Activated CD8-positive, alpha-beta memory T cell treated with anti-CD3 and anti-CD28 coated beads, Interleukin-2, amount 10 ng/mL, durations not matched to agents 7 days and 5 days (primary cell): ENCODE measurements around the gene SORCS2. TPM values are rescaled to one million over a fixed set of nuclear protein-coding genes. Genes with fewer than 3 reads are reported as not detected.

Experiments
- ATAC-seq: fragments of 150-1000 bp; cut with Tn5 transposase; one replicate; pipeline ENCODE4 v1.10.0; 2021; ENCODE audit warnings: moderate library complexity
- CTCF ChIA-PET: fragments of 350-600 bp; sonication (Branson Sonifier 250); formaldehyde crosslinking; loops from one replicate; lab custom pipeline; 2021; ENCODE audit warnings: antibody characterized with exemption; lab: Charles Lee
- DNase-seq: peaks from one replicate; pipeline ENCODE4 v3.0.0-alpha.2; 2020
- H3K27ac Mint-ChIP-seq: one replicate; pipeline ENCODE4 v1.8.0; 2021; ENCODE audit warnings: mild to moderate bottlenecking, mixed read lengths
- H3K27me3 Mint-ChIP-seq: one replicate; pipeline ENCODE4 v1.8.0; 2021; ENCODE audit warnings: mixed read lengths
- H3K36me3 Mint-ChIP-seq: one replicate; pipeline ENCODE4 v1.8.0; 2021; ENCODE audit warnings: mild to moderate bottlenecking, mixed read lengths
- H3K4me1 Mint-ChIP-seq: one replicate; pipeline ENCODE4 v1.8.0; 2021; ENCODE audit warnings: mixed read lengths
- H3K4me3 Mint-ChIP-seq: one replicate; pipeline ENCODE4 v1.8.0; 2021; ENCODE audit warnings: mild to moderate bottlenecking, moderate library complexity, mixed read lengths
- H3K9me3 Mint-ChIP-seq: one replicate; pipeline ENCODE4 v1.8.0; 2022; ENCODE audit warnings: low read depth, mixed read lengths
- total RNA-seq, 2 experiments: library from RNA; stranded (reverse); gene quantifications; one replicate each; pipeline ENCODE4 v1.2.3, GENCODE V29; 2021

Gene SORCS2
- total RNA-seq, 2 experiments from 2014 or later: 0.05 to 0.06 TPM

DNA sequence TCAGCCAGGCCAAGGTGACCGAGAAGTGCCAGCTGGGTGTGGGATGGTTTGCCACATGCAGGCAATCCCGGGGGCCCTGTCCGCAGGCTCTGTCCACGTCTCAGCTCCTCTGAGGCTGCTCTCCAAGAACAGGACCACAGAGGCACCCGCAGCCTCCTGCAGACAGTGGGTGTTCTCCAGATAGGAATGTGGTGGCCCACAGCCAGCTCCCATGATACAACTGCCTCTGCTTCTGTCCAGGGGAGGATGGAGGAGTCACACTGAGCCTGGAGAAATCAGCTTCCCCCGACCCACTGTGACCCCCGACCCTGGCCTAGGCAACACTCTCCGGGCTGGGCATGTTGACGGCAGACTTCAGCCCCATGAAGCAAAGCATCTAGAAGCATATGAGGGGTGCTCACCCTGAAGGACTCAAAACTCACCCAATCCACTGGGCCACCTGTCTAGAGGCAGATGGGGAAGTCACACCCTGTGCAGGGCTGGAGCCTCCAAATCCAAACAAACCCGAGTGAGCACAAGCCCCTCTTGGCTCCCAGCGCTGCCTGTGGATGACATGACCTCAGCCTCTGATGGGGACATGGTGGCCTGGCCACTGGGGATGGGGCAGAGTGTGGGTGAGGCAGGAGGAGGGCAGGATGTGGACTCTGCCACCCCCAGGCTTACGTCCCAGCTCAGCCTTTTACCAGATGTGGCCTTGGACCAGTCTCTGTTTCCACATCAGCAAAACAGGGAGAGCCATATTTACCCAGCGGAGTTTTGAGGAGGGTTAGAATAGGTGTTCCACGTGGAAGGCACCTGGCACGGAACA is 140.1 kb downstream of the SORCS2 start:
- Mint-ChIP-seq H3K27ac (no peak overlapping the region), H3K4me3 (no peak overlapping the region), H3K9me3 (no peaks in the 10 kb centered on the region), H3K4me1 (no peaks in the 10 kb centered on the region), H3K27me3 (peaks cover 3% of the 10 kb centered on the region), H3K36me3 (no peaks in the 10 kb centered on the region)
- CTCF ChIA-PET: no interaction called here
- no peak for ATAC-seq
- no peak for DNase-seq

GRCh38 chr4:7333024-7333780 is 140.9 kb downstream of the SORCS2 start:
- no peak overlapping the region for H3K27ac Mint-ChIP-seq
- H3K27me3 Mint-ChIP-seq: peaks cover 3% of the 10 kb centered on the region
- CTCF ChIA-PET: no interaction called here
- no peaks in the 10 kb centered on the region for H3K4me1 Mint-ChIP-seq
- ATAC-seq (no peak), DNase-seq (no peak)
- H3K4me3 Mint-ChIP-seq: no peak overlapping the region
- H3K9me3 Mint-ChIP-seq: no peaks in the 10 kb centered on the region
- H3K36me3 Mint-ChIP-seq: no peaks in the 10 kb centered on the region

DNA sequence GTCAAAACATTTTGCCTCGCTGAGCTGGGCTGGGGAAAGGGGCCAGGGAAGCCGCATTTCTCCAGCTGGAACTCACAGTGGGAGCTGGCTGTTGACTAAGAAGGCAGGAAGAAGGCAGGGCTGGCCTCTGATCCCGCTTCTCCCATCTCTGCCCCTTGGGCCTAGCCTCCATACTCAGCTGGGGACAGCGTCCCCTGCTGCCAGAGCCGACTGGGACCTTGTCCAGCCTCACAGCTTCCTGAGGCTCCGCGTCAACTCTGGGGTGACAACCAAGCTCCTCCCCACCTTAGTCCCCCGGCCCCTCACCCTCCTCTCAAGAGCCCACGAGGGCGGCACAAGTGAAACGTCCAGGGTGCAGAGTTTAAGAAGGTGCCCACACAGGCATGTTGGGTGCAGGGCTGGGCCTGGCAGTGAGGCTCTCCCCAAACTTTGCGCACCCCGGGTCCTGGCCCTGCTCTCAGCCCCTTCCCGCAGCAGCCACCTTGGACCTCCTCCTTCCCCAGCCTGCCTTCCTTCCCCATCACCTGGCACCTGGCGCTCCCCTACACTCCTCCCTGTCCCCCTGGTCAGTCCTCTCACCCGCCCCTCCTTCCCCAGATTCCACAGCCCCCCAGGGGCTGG is 141.6 kb downstream of the SORCS2 start:
- ATAC-seq: no peak
- no peaks in the 10 kb centered on the region for H3K9me3 Mint-ChIP-seq
- no peak overlapping the region for H3K4me3 Mint-ChIP-seq
- H3K4me1 Mint-ChIP-seq: no peaks in the 10 kb centered on the region
- CTCF ChIA-PET: no interaction called here
- DNase-seq: no peak
- no peak overlapping the region for H3K27ac Mint-ChIP-seq
- H3K36me3 Mint-ChIP-seq: no peaks in the 10 kb centered on the region
- peaks cover 3% of the 10 kb centered on the region for H3K27me3 Mint-ChIP-seq

- no peak for DNase-seq
- no peak overlapping the region for H3K27ac Mint-ChIP-seq
- H3K36me3 Mint-ChIP-seq: no peaks in the 10 kb centered on the region
- no peaks in the 10 kb centered on the region for H3K4me1 Mint-ChIP-seq
- no peaks in the 10 kb centered on the region for H3K9me3 Mint-ChIP-seq
- CTCF ChIA-PET: interaction anchor here (0.8 to 1.5 kb wide), 5 partner anchors 10 to 183 kb away, joined by 3 to 6 read pairs (median 4); no protein-coding TSS in a partner anchor
- H3K27me3 Mint-ChIP-seq: peaks cover 3% of the 10 kb centered on the region
- no peak overlapping the region for H3K4me3 Mint-ChIP-seq
- ATAC-seq: no peak
Observed at GRCh38 chr4:7334521-7335275, 142.4 kb downstream of the SORCS2 start.

GRCh38 chr4:7335344-7336066 is 143.2 kb downstream of the SORCS2 start:
- H3K4me3 Mint-ChIP-seq: no peak overlapping the region
- H3K27ac Mint-ChIP-seq: no peak overlapping the region
- peak; percentile 76 for DNase-seq
- H3K27me3 Mint-ChIP-seq: peaks cover 3% of the 10 kb centered on the region
- peak; percentile 87 for ATAC-seq
- no peaks in the 10 kb centered on the region for H3K36me3 Mint-ChIP-seq
- CTCF ChIA-PET: interaction anchor here (0.7 to 1.5 kb wide), 8 partner anchors 10 to 467 kb away, joined by 3 to 6 read pairs (median 4); no protein-coding TSS in a partner anchor
- H3K9me3 Mint-ChIP-seq: no peaks in the 10 kb centered on the region
- H3K4me1 Mint-ChIP-seq: no peaks in the 10 kb centered on the region

DNA sequence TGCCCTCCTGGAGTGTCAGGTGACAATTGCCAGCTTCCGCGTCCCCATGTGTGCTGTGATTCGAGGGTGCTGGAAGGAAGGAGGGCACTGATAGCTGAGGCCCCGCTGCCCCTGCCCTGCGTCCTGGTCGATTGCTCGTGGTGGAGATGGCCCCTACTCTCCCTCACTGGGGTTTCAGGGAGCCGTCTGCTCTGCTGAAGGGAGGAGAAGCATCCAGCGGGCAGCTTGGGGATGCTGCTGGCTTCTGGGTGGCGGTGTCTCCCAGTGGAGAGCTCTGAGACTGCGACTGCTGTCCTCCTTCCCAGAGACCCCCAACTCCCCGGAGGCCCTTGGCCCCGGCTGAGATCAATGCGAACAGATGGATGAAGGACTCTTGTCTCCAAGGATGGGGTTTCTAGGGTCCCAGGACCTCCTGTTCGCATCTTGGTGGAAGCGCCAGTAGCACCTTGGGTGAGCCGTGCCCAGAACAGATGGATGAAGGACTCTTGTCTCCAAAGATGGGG is 143.8 kb downstream of the SORCS2 start:
- no peak overlapping the region for H3K4me3 Mint-ChIP-seq
- no peak overlapping the region for H3K27ac Mint-ChIP-seq
- CTCF ChIA-PET: interaction anchor here (0.7 to 1.5 kb wide), 5 partner anchors 9 to 466 kb away, joined by 3 to 6 read pairs (median 4); no protein-coding TSS in a partner anchor
- ATAC-seq (no peak), DNase-seq (no peak)
- no peaks in the 10 kb centered on the region for H3K36me3 Mint-ChIP-seq
- no peaks in the 10 kb centered on the region for H3K4me1 Mint-ChIP-seq
- peaks cover 3% of the 10 kb centered on the region for H3K27me3 Mint-ChIP-seq
- H3K9me3 Mint-ChIP-seq: no peaks in the 10 kb centered on the region

DNA sequence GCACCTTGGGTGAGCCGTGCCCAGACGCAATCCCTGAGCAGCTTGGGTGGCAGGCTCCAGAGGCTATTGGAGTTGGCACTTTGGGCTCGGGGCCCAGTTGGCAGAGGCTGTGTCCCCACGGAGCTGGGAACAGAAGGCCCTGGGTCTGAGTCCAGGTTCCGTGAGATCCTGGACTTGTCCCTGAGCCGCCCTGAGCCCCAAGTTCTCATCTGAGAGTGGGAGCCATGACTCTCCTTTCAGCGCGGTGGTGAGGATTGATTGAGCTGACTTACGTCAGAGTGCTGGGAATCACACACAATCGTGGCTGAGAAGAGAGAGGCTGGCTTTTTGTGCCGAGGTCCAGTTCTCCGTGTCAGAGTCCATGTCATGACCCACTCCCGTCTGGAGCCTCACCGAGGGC is 144.4 kb downstream of the SORCS2 start:
- CTCF ChIA-PET: no interaction called here
- no peak overlapping the region for H3K27ac Mint-ChIP-seq
- no peak for DNase-seq
- no peak overlapping the region for H3K4me3 Mint-ChIP-seq
- no peaks in the 10 kb centered on the region for H3K4me1 Mint-ChIP-seq
- ATAC-seq: no peak
- H3K27me3 Mint-ChIP-seq: peaks cover 3% of the 10 kb centered on the region
- H3K36me3 Mint-ChIP-seq: no peaks in the 10 kb centered on the region
- no peaks in the 10 kb centered on the region for H3K9me3 Mint-ChIP-seq

DNA sequence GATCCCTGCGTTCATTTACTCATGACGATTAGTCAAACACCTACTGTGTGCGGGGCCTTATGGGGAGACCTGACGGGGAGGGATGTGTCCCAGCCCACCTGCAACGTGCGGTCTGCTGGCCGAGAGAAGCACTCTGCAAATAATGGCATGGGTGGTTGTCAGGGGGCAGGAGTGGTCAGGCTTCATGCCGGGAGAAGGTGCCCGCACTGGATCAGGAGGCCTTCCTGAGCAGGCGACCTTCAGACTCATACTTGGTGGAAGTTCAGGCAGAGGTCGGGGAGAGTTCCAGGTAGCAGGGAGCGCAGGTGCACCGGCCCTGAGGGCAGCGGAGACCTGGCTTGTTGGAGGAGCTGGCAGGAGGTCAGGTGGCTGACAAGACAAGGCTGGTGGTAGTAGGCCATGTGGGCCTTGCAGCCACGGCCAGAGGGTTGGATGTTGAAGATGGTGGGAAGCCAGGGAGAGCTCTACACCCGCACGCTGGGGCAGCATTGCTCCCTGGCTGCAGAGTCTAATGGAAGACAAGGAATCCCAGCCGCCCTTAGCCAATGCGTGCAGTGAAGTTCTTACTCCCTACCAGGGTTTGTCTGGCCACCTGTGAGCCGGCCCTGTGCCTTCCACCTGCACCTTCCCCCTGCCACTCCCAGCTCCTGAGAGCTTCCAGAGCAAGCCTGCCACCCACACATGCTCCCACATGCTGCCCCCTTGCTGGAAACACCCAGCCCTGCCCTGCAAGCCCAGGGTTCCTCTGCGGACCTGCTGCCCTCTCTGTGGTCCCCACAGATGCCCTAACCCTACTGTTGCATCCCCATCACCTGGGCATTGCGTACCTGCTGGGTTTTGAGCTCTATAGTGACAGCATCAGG is 145.1 kb downstream of the SORCS2 start:
- CTCF ChIA-PET: no interaction called here
- H3K4me3 Mint-ChIP-seq: no peak overlapping the region
- peaks cover 3% of the 10 kb centered on the region for H3K27me3 Mint-ChIP-seq
- H3K4me1 Mint-ChIP-seq: no peaks in the 10 kb centered on the region
- no peak overlapping the region for H3K27ac Mint-ChIP-seq
- DNase-seq: no peak
- ATAC-seq: no peak
- H3K36me3 Mint-ChIP-seq: no peaks in the 10 kb centered on the region
- no peaks in the 10 kb centered on the region for H3K9me3 Mint-ChIP-seq

- Mint-ChIP-seq H3K36me3 (no peaks in the 10 kb centered on the region), H3K4me3 (no peak overlapping the region), H3K27ac (no peak overlapping the region), H3K27me3 (peaks cover 3% of the 10 kb centered on the region), H3K9me3 (peaks cover 2% of the 10 kb centered on the region), H3K4me1 (no peaks in the 10 kb centered on the region)
- ATAC-seq (no peak), DNase-seq (no peak)
- CTCF ChIA-PET: no interaction called here
Observed at GRCh38 chr4:7338059-7338452, 145.7 kb downstream of the SORCS2 start.

GRCh38 chr4:7338876-7339623 is 146.7 kb downstream of the SORCS2 start:
- CTCF ChIA-PET: no interaction called here
- ATAC-seq: no peak
- no peaks in the 10 kb centered on the region for H3K36me3 Mint-ChIP-seq
- H3K4me1 Mint-ChIP-seq: no peaks in the 10 kb centered on the region
- peaks cover 2% of the 10 kb centered on the region for H3K9me3 Mint-ChIP-seq
- no peak for DNase-seq
- H3K4me3 Mint-ChIP-seq: no peak overlapping the region
- peaks cover 3% of the 10 kb centered on the region for H3K27me3 Mint-ChIP-seq
- no peak overlapping the region for H3K27ac Mint-ChIP-seq

- Mint-ChIP-seq H3K4me3 (no peak overlapping the region), H3K4me1 (no peaks in the 10 kb centered on the region), H3K27me3 (peaks cover 2% of the 10 kb centered on the region), H3K36me3 (no peaks in the 10 kb centered on the region), H3K9me3 (peaks cover 2% of the 10 kb centered on the region), H3K27ac (no peak overlapping the region)
- ATAC-seq: no peak
- CTCF ChIA-PET: no interaction called here
- DNase-seq: no peak
Observed at GRCh38 chr4:7339751-7340552, 147.6 kb downstream of the SORCS2 start.
